HG03175 (cell line): ENCODE measurements around the gene RRAS2.
"Not testable (repeated sequence)": the region's sequence is repeated elsewhere in the genome, so short reads cannot be mapped to it uniquely, and the experiment has no call there.

Experiments used
- ATAC-seq: cut with Tn5 transposase; IDR thresholded peaks from one replicate; pipeline ENCODE4 v1.9.1; 2021; ENCODE audit warnings: mild to moderate bottlenecking, moderate library complexity; ENCODE audit not compliant: unreplicated experiment

Gene RRAS2

GRCh38 chr11:14372011-14372410, 13.0 kb upstream of the RRAS2 start:
- no peak for ATAC-seq

GRCh38 chr11:14371249-14371648, 12.3 kb upstream of the RRAS2 start:
- no peak for ATAC-seq

- ATAC-seq, result no peak
Observed at GRCh38 chr11:14370496-14370895, 11.5 kb upstream of the RRAS2 start.

- no peak for ATAC-seq
Observed at GRCh38 chr11:14369598-14369997, 10.6 kb upstream of the RRAS2 start.

DNA sequence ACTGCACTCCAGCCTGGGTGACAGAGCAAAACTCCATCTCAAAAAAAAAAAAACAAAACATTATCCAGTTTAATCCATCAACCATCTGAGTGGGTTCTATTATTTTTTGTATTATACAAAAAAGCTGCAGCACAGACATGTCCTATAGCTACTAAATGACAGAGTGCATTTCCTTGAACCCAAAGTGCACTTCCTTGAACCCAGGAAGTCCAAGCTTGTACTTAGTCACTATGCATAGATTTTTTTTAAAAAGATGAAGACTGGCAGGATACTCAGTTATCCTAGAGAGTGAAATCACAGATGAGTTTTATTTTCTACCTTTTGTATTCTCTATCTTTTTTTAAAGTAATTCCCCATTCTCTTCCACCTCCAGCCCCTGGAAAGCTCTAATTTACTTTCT, 8.0 kb upstream of the RRAS2 start:
- ATAC-seq, result no peak

GRCh38 chr11:14364322-14364721, 5.3 kb upstream of the RRAS2 start:
- no peak for ATAC-seq

DNA sequence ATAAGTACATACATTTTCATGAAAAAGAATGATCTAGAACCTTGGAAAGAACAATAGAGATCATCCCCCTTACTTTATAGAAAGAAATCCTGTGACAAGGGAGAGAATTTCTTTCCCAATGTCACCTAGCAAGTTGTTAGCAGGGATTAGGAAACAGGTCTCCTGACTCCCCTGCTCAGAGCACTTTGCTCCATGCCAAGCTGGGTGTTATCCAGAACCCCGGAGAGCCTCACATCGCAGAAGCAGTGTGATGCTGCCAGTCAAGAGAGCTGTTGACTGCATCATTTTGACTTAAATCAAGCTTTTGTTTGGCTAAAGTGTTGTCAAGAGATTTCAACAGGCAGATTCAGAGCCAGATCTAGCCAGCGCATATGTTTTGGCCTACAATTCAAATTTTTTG, 3.6 kb upstream of the RRAS2 start:
- ATAC-seq, result no peak

DNA sequence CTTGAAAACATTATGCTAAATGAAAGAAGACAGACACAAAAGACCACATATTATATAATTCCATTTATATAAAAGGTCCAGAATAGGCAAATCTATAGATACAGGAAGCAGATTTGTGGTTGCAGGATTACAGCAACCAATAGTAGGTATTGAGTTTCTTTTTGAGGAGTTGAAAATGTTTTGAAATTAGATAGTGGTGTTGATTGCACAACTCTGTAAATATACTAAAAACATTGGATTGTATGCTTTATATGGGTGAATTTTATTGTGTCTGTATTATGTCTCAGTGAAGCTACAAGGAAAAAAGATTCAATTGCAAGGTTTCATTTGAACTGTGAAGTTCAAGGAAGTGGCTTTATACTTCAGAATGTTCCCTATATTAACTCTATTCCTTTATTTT, 3.0 kb upstream of the RRAS2 start:
- ATAC-seq, result no peak

- ATAC-seq, result no peak
Observed at GRCh38 chr11:14360976-14361375, 2.0 kb upstream of the RRAS2 start.

GRCh38 chr11:14359501-14360031, 583 bp upstream of the RRAS2 start:
- ATAC-seq, result no peak

DNA sequence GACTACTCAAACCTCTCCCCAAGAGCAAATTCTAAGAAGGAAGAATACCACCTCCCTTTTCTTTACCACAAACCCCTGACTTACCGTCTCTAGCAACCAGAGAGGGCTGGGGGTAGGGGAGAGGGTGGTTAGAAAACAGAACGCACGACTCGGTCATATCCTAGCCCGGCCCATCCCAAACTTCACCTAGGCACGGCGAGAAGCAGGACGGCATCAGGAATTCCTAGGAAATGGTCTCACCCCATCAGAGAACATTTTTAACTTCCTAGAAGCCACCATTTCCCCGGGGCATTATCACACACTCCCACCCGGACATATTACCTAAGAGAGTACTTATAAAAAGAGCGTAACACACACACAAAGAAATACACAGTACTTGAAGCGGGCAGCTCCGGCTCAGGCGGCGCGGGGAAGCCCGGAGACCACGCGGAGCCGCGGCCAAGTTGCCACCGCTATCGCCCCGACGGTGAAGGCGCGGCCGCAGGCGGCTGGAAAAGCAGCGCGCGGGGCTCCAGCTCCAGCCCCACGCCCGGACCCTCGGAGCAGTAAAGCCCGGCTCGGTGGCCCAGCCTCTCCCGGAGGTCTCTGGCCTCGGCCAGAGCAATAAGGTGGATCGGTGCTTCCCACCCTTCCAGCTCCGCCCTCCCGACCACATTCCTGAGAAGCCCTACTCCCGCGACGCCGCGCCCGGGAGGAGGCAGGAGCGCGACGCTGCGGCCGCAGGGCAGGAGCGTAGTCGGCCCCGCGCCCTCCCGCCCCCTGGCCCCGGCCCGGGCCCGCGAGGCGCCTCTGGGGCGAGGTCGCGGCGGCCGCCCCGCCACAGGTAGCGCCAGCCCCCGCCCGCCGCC, 878 bp downstream of the RRAS2 start:
- peak; percentile 46 for ATAC-seq

GRCh38 chr11:14356342-14356741, 2.6 kb downstream of the RRAS2 start:
- no peak for ATAC-seq

GRCh38 chr11:14354604-14355003, 4.4 kb downstream of the RRAS2 start:
- not testable (repeated sequence) for ATAC-seq

GRCh38 chr11:14350716-14351238, 8.2 kb downstream of the RRAS2 start:
- no peak for ATAC-seq

GRCh38 chr11:14350215-14350614, 8.8 kb downstream of the RRAS2 start:
- no peak for ATAC-seq

DNA sequence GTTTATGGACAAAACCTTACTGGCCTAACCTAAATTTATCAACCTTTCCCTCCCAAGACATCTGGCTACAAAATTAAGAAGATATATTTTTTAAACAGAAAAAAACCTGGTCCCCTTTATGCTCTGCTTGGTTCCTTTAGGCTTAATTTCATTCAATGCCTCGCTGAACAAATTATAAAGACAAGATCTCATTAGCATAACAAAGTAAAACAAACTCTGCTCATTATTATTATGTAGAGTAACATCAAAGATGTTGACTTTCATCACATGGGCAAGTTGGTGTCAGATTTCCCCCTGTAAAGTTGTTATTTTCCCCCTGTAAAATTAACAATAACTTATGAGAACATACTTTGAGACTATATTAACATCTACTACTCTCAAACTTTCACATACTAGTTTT, 11.0 kb downstream of the RRAS2 start:
- no peak for ATAC-seq

DNA sequence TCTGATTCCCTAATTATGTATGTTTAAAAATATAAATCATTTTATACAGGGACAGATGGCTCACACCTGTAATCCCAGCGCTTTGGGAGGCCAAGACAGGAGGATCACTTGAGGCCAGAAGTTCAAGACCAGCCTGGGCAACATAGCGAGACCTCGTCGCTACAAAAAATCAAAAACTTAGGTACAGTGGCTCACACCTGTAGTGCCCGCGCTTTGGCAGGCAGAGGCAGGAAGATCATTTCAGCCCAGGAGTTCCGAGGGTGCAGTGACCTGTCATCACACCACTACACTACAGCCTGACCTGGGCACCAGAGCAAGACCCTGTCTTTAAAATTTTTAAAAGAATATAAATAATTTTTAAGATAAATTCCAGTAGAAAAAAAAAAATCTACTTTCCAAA, 11.5 kb downstream of the RRAS2 start:
- ATAC-seq, result no peak

DNA sequence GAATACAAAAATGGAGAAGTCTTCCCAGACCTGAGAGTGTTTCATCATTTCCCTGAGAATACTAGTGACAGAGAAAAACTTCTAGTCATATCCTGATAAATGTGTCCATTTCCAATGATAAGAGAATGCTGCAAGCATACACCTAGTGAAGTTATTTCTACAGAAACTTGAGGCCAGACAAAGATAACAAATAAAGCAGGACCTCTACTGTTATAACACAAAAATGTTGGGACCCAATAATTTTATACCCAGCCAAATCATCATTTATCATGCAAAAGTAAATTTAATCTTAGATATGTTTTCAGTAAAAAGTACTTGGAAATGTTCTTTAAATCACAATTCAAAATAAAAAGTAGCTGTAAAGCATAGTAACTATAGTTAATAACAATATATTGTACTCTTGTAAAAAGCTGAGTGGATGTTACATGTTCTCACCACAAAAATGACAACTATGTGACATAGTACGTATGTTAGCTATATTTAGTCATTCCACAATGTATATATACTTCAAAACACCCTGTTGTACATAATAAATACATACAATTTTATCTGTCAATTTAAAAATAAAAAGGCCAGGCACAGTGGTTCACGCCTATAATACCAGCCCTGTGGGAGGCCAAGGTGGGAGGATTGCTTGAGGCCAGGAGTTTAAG, 12.6 kb downstream of the RRAS2 start:
- no peak for ATAC-seq

DNA sequence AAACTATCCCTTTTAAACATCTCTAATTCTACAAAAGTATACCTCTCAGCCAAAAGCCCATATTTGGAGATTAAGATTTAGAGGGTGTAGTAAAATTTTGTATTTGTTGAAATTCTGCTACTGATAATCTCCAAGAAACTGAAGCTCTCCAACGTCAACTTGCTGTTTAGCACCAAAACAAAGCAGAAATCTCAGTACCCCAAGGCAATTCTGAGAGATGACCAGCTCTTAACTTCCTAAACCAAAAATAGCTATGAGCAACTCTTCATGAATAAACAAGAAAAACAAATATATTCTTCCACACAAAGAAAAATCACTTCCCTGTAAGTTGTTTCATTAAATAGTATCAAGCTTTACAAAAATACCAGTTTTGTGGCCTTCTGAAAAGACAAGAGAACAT, 13.3 kb downstream of the RRAS2 start:
- no peak for ATAC-seq

DNA sequence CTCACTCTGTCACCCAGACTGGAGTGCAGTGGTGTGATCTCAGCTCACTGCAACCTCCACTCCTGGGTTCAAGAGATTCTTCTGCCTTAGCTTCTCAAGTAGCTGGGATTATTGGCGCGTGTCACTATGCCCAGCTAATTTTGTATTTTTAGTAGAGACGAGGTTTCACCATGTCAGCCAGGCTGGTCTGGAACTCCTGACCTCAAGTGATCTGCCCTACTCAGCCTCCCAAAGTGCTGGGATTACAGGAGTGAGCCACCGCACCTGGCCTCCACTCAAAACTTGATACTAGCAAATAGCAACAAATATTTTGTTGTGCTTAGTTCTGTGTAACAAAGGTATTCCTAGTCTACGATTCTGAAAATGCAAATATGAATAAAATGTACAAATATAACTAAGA, 14.0 kb downstream of the RRAS2 start:
- not testable (repeated sequence) for ATAC-seq

- ATAC-seq, result peak; percentile 63
Observed at GRCh38 chr11:14342906-14343305, 16.1 kb downstream of the RRAS2 start.

- ATAC-seq, result no peak
Observed at GRCh38 chr11:14341968-14342367, 17.0 kb downstream of the RRAS2 start.
